ENCODE data around the gene P3H2. TPM values are rescaled to one million over a fixed set of nuclear protein-coding genes. Genes with fewer than 3 reads are reported as not detected.
A peak's percentile ranks its signal among the peaks of the same experiment; 100 is the strongest.

The P3H2 gene
- total RNA-seq, 3 donors from 2014 or later: 16.1 to 51.1 (median 44.1) TPM

- H3K4me1 ChIP-seq (ENCODE audit: low read depth): peaks cover 12% of the 10 kb centered on the region
- intact Hi-C loops (cut with DNase I, micrococcal nuclease): no loop called here
- H3K36me3 ChIP-seq (ENCODE audit: low read depth): no peaks in the 10 kb centered on the region
- TF ChIP-seq CTCF (IDR thresholded peaks at IDR 0.05): no peak
- no peak overlapping the region for H3K4me3 ChIP-seq
- no peaks in the 10 kb centered on the region for H3K9me3 ChIP-seq
- ATAC-seq: no peak
- no peak for DNase-seq
These were observed 686 bp upstream of the P3H2 start for GRCh38 chr3:190121383-190121782.

- peaks cover 12% of the 10 kb centered on the region for H3K4me1 ChIP-seq (ENCODE audit: low read depth)
- no peaks in the 10 kb centered on the region for H3K36me3 ChIP-seq (ENCODE audit: low read depth)
- TF ChIP-seq CTCF (IDR thresholded peaks at IDR 0.05): no peak
- no peaks in the 10 kb centered on the region for H3K9me3 ChIP-seq
- DNase-seq (no peak), ATAC-seq (no peak)
- H3K4me3 ChIP-seq: no peak overlapping the region
- intact Hi-C loops (cut with DNase I, micrococcal nuclease): no loop called here
These were observed 322 bp upstream of the P3H2 start for GRCh38 chr3:190121061-190121377.

GRCh38 chr3:190119461-190120268 is 1.0 kb downstream of the P3H2 start:
- ATAC-seq (no peak), DNase-seq (no peak)
- intact Hi-C loops (cut with DNase I, micrococcal nuclease): no loop called here
- H3K4me3 ChIP-seq: peak overlapping the region; percentile 32
- H3K4me1 ChIP-seq (ENCODE audit: low read depth): peaks cover 6% of the 10 kb centered on the region
- no peak for TF ChIP-seq CTCF (IDR thresholded peaks at IDR 0.05)
- H3K9me3 ChIP-seq: no peaks in the 10 kb centered on the region
- no peaks in the 10 kb centered on the region for H3K36me3 ChIP-seq (ENCODE audit: low read depth)

GRCh38 chr3:190118438-190118837 is 2.3 kb downstream of the P3H2 start:
- Histone ChIP-seq H3K4me3 (no peak overlapping the region), H3K36me3 (ENCODE audit: low read depth) (no peaks in the 10 kb centered on the region), H3K4me1 (ENCODE audit: low read depth) (peaks cover 6% of the 10 kb centered on the region), H3K9me3 (no peaks in the 10 kb centered on the region)
- intact Hi-C loops (cut with DNase I, micrococcal nuclease): no loop called here
- TF ChIP-seq CTCF (IDR thresholded peaks at IDR 0.05): no peak
- DNase-seq: no peak
- ATAC-seq: no peak

GRCh38 chr3:190117981-190118380 is 2.7 kb downstream of the P3H2 start:
- peaks cover 6% of the 10 kb centered on the region for H3K4me1 ChIP-seq (ENCODE audit: low read depth)
- no peak for TF ChIP-seq CTCF (IDR thresholded peaks at IDR 0.05)
- intact Hi-C loops (cut with DNase I, micrococcal nuclease): no loop called here
- H3K36me3 ChIP-seq (ENCODE audit: low read depth): no peaks in the 10 kb centered on the region
- no peak overlapping the region for H3K4me3 ChIP-seq
- ATAC-seq (no peak), DNase-seq (no peak)
- H3K9me3 ChIP-seq: no peaks in the 10 kb centered on the region
